OCI-LY1 (cell line): ENCODE results near the gene SLC28A1.
"Not testable (repeated sequence)": the region's sequence is repeated elsewhere in the genome, so short reads cannot be mapped to it uniquely, and the experiment has no call there.

Experiments
- H2AFZ ChIP-seq: fragments of 200-600 bp; sonication (generic), shearing (Covaris generic); 2 replicates; pipeline ENCODE4 v1.6.0; 2014; ENCODE audit warnings: antibody characterized with exemption, mild to moderate bottlenecking, low read length
- H3F3A ChIP-seq: fragments of 200-600 bp; sonication (generic), shearing (Covaris generic); 2 replicates; pipeline ENCODE4 v1.6.0; 2014; ENCODE audit warnings: mild to moderate bottlenecking, antibody characterized with exemption, low read length, moderate library complexity; ENCODE audit not compliant: insufficient read depth
- H3K27ac ChIP-seq: fragments of 200-600 bp; sonication (generic); 2 replicates; pipeline ENCODE4 v1.5.1; 2014; ENCODE audit warnings: low read length, mixed run types, mild to moderate bottlenecking, low read depth; ENCODE audit not compliant: poor library complexity, severe bottlenecking
- H3K27me3 ChIP-seq: fragments of 200-600 bp; sonication (generic); 2 replicates; pipeline ENCODE4 v1.6.0; 2014; ENCODE audit warnings: antibody characterized with exemption, mild to moderate bottlenecking, low read length, moderate library complexity; ENCODE audit not compliant: insufficient read depth
- H3K36me3 ChIP-seq: fragments of 200-600 bp; sonication (generic); 2 replicates; pipeline ENCODE4 v1.6.1; 2014; ENCODE audit warnings: mild to moderate bottlenecking, antibody characterized with exemption, low read length, moderate library complexity, mixed read lengths; ENCODE audit not compliant: insufficient read depth
- H3K4me1 ChIP-seq: fragments of 200-600 bp; sonication (generic); 2 replicates; pipeline ENCODE4 v1.5.1; 2014; ENCODE audit warnings: mild to moderate bottlenecking, low read length, moderate library complexity; ENCODE audit not compliant: insufficient read depth, severe bottlenecking
- H3K4me2 ChIP-seq: fragments of 200-600 bp; sonication (generic), shearing (Covaris generic); 2 replicates; pipeline ENCODE4 v1.6.1; 2014; ENCODE audit warnings: low read length
- H3K4me3 ChIP-seq: fragments of 200-600 bp; sonication (generic); 2 replicates; pipeline ENCODE4 v1.5.1; 2014; ENCODE audit warnings: low read length, low read depth, mild to moderate bottlenecking, mixed read lengths; ENCODE audit not compliant: poor library complexity, severe bottlenecking
- H3K79me2 ChIP-seq: fragments of 200-600 bp; shearing (Covaris generic); 2 replicates; pipeline ENCODE4 v1.6.1; 2016; ENCODE audit warnings: mixed run types, low read length, mixed read lengths; ENCODE audit not compliant: insufficient read depth
- H3K9ac ChIP-seq: fragments of 200-600 bp; sonication (generic), shearing (Covaris generic); 2 replicates; pipeline ENCODE4 v1.6.1; 2014; ENCODE audit warnings: mild to moderate bottlenecking, low read length, mixed read lengths
- H3K9me2 ChIP-seq: fragments of 200-600 bp; sonication (generic), shearing (Covaris generic); 2 replicates; pipeline ENCODE4 v1.6.1; 2014; ENCODE audit warnings: low read depth, mild to moderate bottlenecking, low read length, mixed read lengths
- H3K9me3 ChIP-seq: fragments of 200-600 bp; shearing (Covaris generic); 2 replicates; pipeline ENCODE4 v1.6.1; 2014; ENCODE audit warnings: low read length, mixed read lengths
- H4K20me1 ChIP-seq: fragments of 200-600 bp; sonication (generic), shearing (Covaris generic); 2 replicates; pipeline ENCODE4 v1.6.0; 2016; ENCODE audit warnings: mild to moderate bottlenecking, low read length; ENCODE audit not compliant: insufficient read depth
- CTCF ChIP-seq: fragments of 200-600 bp; sonication (generic), shearing (Covaris generic); IDR thresholded peaks from 2 replicates; pipeline ENCODE4 v1.5.1; 2017; ENCODE audit warnings: mild to moderate bottlenecking, antibody characterized with exemption, low read length, moderate library complexity, mixed read lengths
- EZH2 ChIP-seq: fragments of 200-600 bp; sonication (generic), shearing (Covaris generic); IDR thresholded peaks from 2 replicates; pipeline ENCODE4 v1.8.0; 2017; ENCODE audit warnings: borderline replicate concordance, mixed run types, mild to moderate bottlenecking, antibody characterized with exemption, low read length, moderate library complexity, mixed read lengths

SLC28A1 gene

DNA sequence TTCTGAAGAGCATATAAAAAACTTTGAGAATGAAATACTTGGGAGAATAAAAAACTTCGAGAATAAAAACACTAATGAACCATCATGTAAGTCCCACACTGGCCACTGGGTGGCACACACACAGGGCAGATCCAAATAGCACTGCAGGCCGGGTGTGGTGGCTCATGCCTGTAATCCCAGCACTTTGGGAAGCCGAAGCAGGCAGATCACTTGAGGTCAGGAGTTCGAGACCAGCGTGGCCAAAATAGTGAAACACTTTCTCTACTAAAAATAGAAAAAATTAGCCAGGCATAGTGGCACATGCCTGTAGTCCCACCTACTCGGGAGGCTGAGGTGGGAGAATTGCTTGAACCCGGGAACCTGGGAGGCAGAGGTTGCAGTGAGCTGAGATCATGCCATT lies 38.8 kb upstream of the SLC28A1 start:
- H3F3A ChIP-seq, H3K27ac ChIP-seq, H3K4me1 ChIP-seq, H3K9me3 ChIP-seq, H4K20me1 ChIP-seq, H3K9me2 ChIP-seq, H3K79me2 ChIP-seq, H2AFZ ChIP-seq, H3K36me3 ChIP-seq, H3K9ac ChIP-seq, H3K4me2 ChIP-seq, H3K27me3 ChIP-seq, H3K4me3 ChIP-seq: not testable (repeated sequence)
- TF ChIP-seq CTCF = peak; percentile 62

DNA sequence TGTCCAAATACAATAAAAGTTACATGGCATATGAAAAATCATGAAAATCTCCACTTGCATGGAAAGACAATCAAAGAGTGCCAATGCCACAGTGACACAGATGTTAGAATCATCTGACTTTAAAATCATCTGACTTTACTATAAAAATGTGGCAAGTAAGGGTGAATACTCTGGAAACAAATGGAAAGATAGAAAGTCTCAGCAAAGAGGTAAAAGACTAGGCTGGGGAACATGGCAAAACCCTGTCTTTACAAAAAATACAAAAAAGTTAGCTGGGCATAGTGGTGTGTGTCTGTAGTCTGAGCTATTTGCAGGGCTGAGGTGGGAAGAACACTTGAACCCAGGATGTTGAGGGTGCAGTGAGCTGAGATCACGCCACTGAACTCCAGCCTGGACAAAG lies 38.2 kb upstream of the SLC28A1 start:
- no peaks in the 10 kb centered on the region for H3K4me1 ChIP-seq
- no peak overlapping the region for H3K4me2 ChIP-seq
- no peaks in the 10 kb centered on the region for H3K27me3 ChIP-seq
- H3K79me2 ChIP-seq = no peaks in the 10 kb centered on the region
- no peak overlapping the region for H3K9ac ChIP-seq
- H3K9me3 ChIP-seq = peaks cover 5% of the 10 kb centered on the region; the same call in 1 of the 2 replicates
- H3K9me2 ChIP-seq = no peaks in the 10 kb centered on the region
- no peak overlapping the region for H3K4me3 ChIP-seq
- H3K36me3 ChIP-seq = no peaks in the 10 kb centered on the region
- H3F3A ChIP-seq = no peaks in the 10 kb centered on the region
- no peak overlapping the region for H2AFZ ChIP-seq
- H3K27ac ChIP-seq = no peak overlapping the region
- TF ChIP-seq CTCF (no peak), EZH2 (no peak)
- H4K20me1 ChIP-seq = no peaks in the 10 kb centered on the region

DNA sequence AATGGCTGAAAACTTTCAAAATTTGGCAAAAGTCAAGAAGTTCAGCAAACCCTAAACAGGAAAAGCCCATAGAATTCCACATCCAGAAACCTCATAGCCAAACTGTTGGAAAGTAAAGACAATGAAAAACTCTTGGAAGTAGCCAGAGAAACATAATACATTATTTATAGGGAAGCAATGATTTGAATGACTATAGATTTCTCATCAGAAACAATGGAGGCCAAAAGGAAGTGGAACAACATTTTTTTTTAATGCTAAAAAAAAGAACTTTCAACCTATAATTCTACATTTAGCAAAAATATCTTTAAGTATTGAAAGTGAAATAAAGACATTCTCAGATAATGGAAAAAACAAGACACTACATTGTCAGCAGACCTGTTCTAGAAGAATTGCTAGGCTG lies 37.1 kb upstream of the SLC28A1 start:
- no peaks in the 10 kb centered on the region for H3K79me2 ChIP-seq
- peaks cover 5% of the 10 kb centered on the region; the same call in 1 of the 2 replicates for H3K9me3 ChIP-seq
- H3K27me3 ChIP-seq = no peaks in the 10 kb centered on the region
- H3K4me3 ChIP-seq = no peak overlapping the region
- H3K9ac ChIP-seq = no peak overlapping the region
- no peaks in the 10 kb centered on the region for H4K20me1 ChIP-seq
- H2AFZ ChIP-seq = no peak overlapping the region
- H3K4me1 ChIP-seq = no peaks in the 10 kb centered on the region
- no peaks in the 10 kb centered on the region for H3F3A ChIP-seq
- H3K9me2 ChIP-seq = no peaks in the 10 kb centered on the region
- no peak overlapping the region for H3K27ac ChIP-seq
- no peak overlapping the region for H3K4me2 ChIP-seq
- TF ChIP-seq CTCF (no peak), EZH2 (no peak)
- H3K36me3 ChIP-seq = no peaks in the 10 kb centered on the region
